H1 (cell line): ENCODE data around the gene PHC2. TPM values are rescaled to one million over a fixed set of nuclear protein-coding genes. Genes with fewer than 3 reads are reported as not detected.

Experiments
- CTCF ChIA-PET: fragments of 300-600 bp; sonication (Branson Sonifier 250); formaldehyde crosslinking; loops from one replicate; lab custom pipeline; 2021; ENCODE audit not compliant: partially characterized antibody; lab: Charles Lee
- POLR2A ChIA-PET: fragments of 300-600 bp; sonication (Branson Sonifier 250); formaldehyde crosslinking; loops from one replicate; lab custom pipeline; 2021; ENCODE audit warnings: inconsistent platforms; ENCODE audit not compliant: partially characterized antibody; lab: Charles Lee
- DNase-seq, 2 experiments: peaks; one replicate each; pipeline versions ENCODE4 v3.0.0 to v3.0.0-alpha.2; 2010 to 2022; ENCODE audit warnings: low spot score in 2 of 2, low read depth in 1 of 2, mixed read lengths in 1 of 2
- FAIRE-seq: peaks from 2 replicates; lab custom pipeline; 2011; peaks lifted over from hg19 to GRCh38; lab: Jason Lieb, UNC
- H2AFZ ChIP-seq: 2 replicates; pipeline ENCODE4 v1.8.1; 2012; ENCODE audit warnings: low read length, inconsistent platforms
- H2AK5ac ChIP-seq: 2 replicates; pipeline ENCODE4 v1.6.1; 2013; ENCODE audit warnings: low read depth, low read length
- H2BK120ac ChIP-seq: replicated peaks from 2 replicates; pipeline ENCODE3; 2013; ENCODE audit warnings: low read depth, low read length, inconsistent platforms
- H2BK12ac ChIP-seq: 2 replicates; pipeline ENCODE4 v1.6.1; 2013; ENCODE audit warnings: low read depth, low read length
- H2BK15ac ChIP-seq: 2 replicates; pipeline ENCODE4 v1.6.1; 2013; ENCODE audit warnings: low read length
- H2BK20ac ChIP-seq: 2 replicates; pipeline ENCODE4 v1.6.1; 2013; ENCODE audit warnings: low read length
- H2BK5ac ChIP-seq: 2 replicates; pipeline ENCODE4 v1.6.1; 2013; ENCODE audit warnings: low read depth, low read length
- H3K14ac ChIP-seq: 2 replicates; pipeline ENCODE4 v1.6.1; 2013; ENCODE audit warnings: inconsistent platforms; ENCODE audit not compliant: insufficient read length
- H3K18ac ChIP-seq: 2 replicates; pipeline ENCODE4 v1.6.1; 2013; ENCODE audit warnings: low read length; ENCODE audit errors: extremely low read depth
- H3K23ac ChIP-seq: 2 replicates; pipeline ENCODE4 v1.6.1; 2013; ENCODE audit warnings: inconsistent platforms; ENCODE audit not compliant: insufficient read length
- H3K23me2 ChIP-seq: 2 replicates; pipeline ENCODE4 v1.6.1; 2013; ENCODE audit warnings: low read depth, low read length
- H3K27ac ChIP-seq: 2 replicates; pipeline ENCODE4 v1.6.1; 2011; ENCODE audit warnings: low read depth, low read length, inconsistent platforms
- H3K27me3 ChIP-seq, 4 experiments: replicated peaks in 1 of 4; 1 replicate in 1 of 4; 2 replicates in 3 of 4; pipeline versions ENCODE4 v1.6.1 to v1.8.1; 2011 to 2013; ENCODE audit warnings: low read length in 3 of 4, mild to moderate bottlenecking in 3 of 4, inconsistent platforms in 2 of 4, mixed read lengths in 2 of 4, moderate library complexity in 1 of 4; ENCODE audit not compliant: control insufficient read depth in 3 of 4, insufficient read depth in 3 of 4; ENCODE audit errors: extremely low read depth in 1 of 4
- H3K36me3 ChIP-seq, 4 experiments: 2 replicates each; pipeline versions ENCODE4 v1.6.1 to v1.8.1; 2011 to 2013; ENCODE audit warnings: mild to moderate bottlenecking in 4 of 4, low read length in 3 of 4, moderate library complexity in 2 of 4, control low read depth in 1 of 4, inconsistent platforms in 1 of 4; ENCODE audit not compliant: insufficient read depth in 4 of 4, control insufficient read depth in 2 of 4
- H3K4ac ChIP-seq: replicated peaks from 2 replicates; pipeline ENCODE3; 2013; ENCODE audit warnings: low read length, low read depth, mixed read lengths, inconsistent platforms; ENCODE audit not compliant: insufficient read length
- H3K4me1 ChIP-seq, 4 experiments: replicated peaks in 1 of 4; 1 replicate in 1 of 4; 2 replicates in 3 of 4; pipeline versions ENCODE4 v1.6.1 to v1.8.1; 2011 to 2013; ENCODE audit warnings: low read length in 3 of 4, inconsistent platforms in 2 of 4, mixed read lengths in 1 of 4; ENCODE audit not compliant: insufficient read depth in 4 of 4, control insufficient read depth in 3 of 4
- H3K4me2 ChIP-seq, 2 experiments: 2 replicates each; pipeline versions ENCODE4 v1.6.1 to v1.8.1; 2011 to 2013; ENCODE audit warnings: low read depth in 2 of 2, low read length in 2 of 2, control low read depth in 1 of 2, inconsistent platforms in 1 of 2, mild to moderate bottlenecking in 1 of 2; ENCODE audit not compliant: insufficient read depth in 1 of 2
- H3K4me3 ChIP-seq, 4 experiments: fragments of 200-600, 300-600 bp in 1 of 4; sonication (generic), shearing (Covaris generic), sonication (Bioruptor Twin) in 1 of 4; 2 replicates each; pipeline versions ENCODE4 v1.5.1 to v1.8.1; 2011 to 2016; ENCODE audit warnings: low read length in 4 of 4, low read depth in 3 of 4, control low read depth in 2 of 4, inconsistent platforms in 2 of 4, mild to moderate bottlenecking in 2 of 4, mixed read lengths in 1 of 4, moderate library complexity in 1 of 4; ENCODE audit not compliant: insufficient read depth in 2 of 4; ENCODE audit errors: extremely low read depth in 1 of 4
- H3K56ac ChIP-seq: replicated peaks from 2 replicates; pipeline ENCODE3; 2013; ENCODE audit warnings: low read depth, mild to moderate bottlenecking, mixed read lengths, low read length, inconsistent platforms; ENCODE audit not compliant: insufficient read length
- H3K79me1 ChIP-seq: 2 replicates; pipeline ENCODE4 v1.6.1; 2013; ENCODE audit warnings: low read depth, low read length, control low read depth
- H3K79me2 ChIP-seq, 2 experiments: 2 replicates each; pipeline versions ENCODE4 v1.6.1 to v1.8.1; 2012 to 2013; ENCODE audit warnings: low read length in 2 of 2, mild to moderate bottlenecking in 2 of 2, inconsistent platforms in 1 of 2; ENCODE audit not compliant: insufficient read depth in 2 of 2, control insufficient read depth in 1 of 2
- H3K9ac ChIP-seq, 4 experiments: replicated peaks in 1 of 4; 1 replicate in 1 of 4; 2 replicates in 3 of 4; pipeline versions ENCODE4 v1.6.1 to v1.8.1; 2011 to 2013; ENCODE audit warnings: low read depth in 3 of 4, low read length in 3 of 4, control low read depth in 2 of 4, mild to moderate bottlenecking in 2 of 4, moderate library complexity in 2 of 4, inconsistent platforms in 1 of 4; ENCODE audit errors: extremely low read depth in 1 of 4
- H3K9me3 ChIP-seq, 2 experiments: 2 replicates each; pipeline versions ENCODE4 v1.6.1 to v1.8.1; 2012 to 2013; ENCODE audit warnings: mild to moderate bottlenecking in 2 of 2, moderate library complexity in 2 of 2, control low read depth in 1 of 2, inconsistent platforms in 1 of 2, low read depth in 1 of 2, low read length in 1 of 2, mixed read lengths in 1 of 2; ENCODE audit not compliant: insufficient read depth in 2 of 2
- H4K20me1 ChIP-seq, 2 experiments: replicated peaks in 1 of 2; 2 replicates each; pipeline versions ENCODE3 to v1.8.1; 2011 to 2013; ENCODE audit warnings: inconsistent platforms in 2 of 2, low read length in 2 of 2, mild to moderate bottlenecking in 1 of 2; ENCODE audit not compliant: insufficient read depth in 2 of 2, control insufficient read depth in 1 of 2
- H4K5ac ChIP-seq: 2 replicates; pipeline ENCODE4 v1.6.1; 2013; ENCODE audit warnings: low read length, low read depth, mixed read lengths, inconsistent platforms; ENCODE audit not compliant: insufficient read length
- H4K8ac ChIP-seq: 2 replicates; pipeline ENCODE4 v1.8.0; 2013; ENCODE audit warnings: mild to moderate bottlenecking, moderate library complexity, low read length, inconsistent platforms; ENCODE audit not compliant: insufficient read depth; ENCODE audit errors: extremely low read depth
- H4K91ac ChIP-seq: replicated peaks from 2 replicates; pipeline ENCODE3; 2013; ENCODE audit warnings: low read length, mixed read lengths, inconsistent platforms; ENCODE audit not compliant: insufficient read length
- CREB1 ChIP-seq: IDR thresholded peaks from 2 replicates; pipeline ENCODE4 v1.6.1; 2012; ENCODE audit warnings: inconsistent platforms
- WGBS, 2 experiments: shearing (Covaris generic) in 1 of 2; methylation state at CpG; one replicate each; pipeline versions ENCODE4 v1.1.6 to v1.1.7; 2013 to 2015; ENCODE audit warnings: low lambda C conversion rate in 2 of 2, mixed read lengths in 2 of 2, inconsistent platforms in 1 of 2, low coverage in 1 of 2, missing lambda C conversion rate in 1 of 2; ENCODE audit not compliant: insufficient replicate concordance in 2 of 2, insufficient coverage in 1 of 2, insufficient read length in 1 of 2; ENCODE audit errors: extremely low coverage in 1 of 2, missing lambda C conversion rate in 1 of 2; 5-methylcytosine and 5-hydroxymethylcytosine counted together
- polyA plus RNA-seq, 7 experiments: library from polyadenylated mRNA; depleted of rRNA in 3 of 7; stranded (reverse) in 5 of 7; unstranded in 2 of 7; fragments of >200 nt in 5 of 7; fragments of 200-250 nt in 2 of 7; gene quantifications; 1 replicate in 5 of 7; 2 replicates in 1 of 7; 4 replicates in 1 of 7; pipeline versions ENCODE4 v1.2.1 to v1.2.3, GENCODE V29; 2011 to 2013; ENCODE audit warnings: missing spikeins in 2 of 7, mixed read lengths in 2 of 7
- total RNA-seq: library from RNA; stranded (reverse); fragmentation: NEBNext Ultra II Directional; extraction: Animal tissue kit (Norgen Biotek cat#: 25700); gene quantifications from 2 replicates; pipeline ENCODE4 v1.2.1, GENCODE V29; 2021

Gene PHC2
- total and polyA plus RNA-seq, 2 of the 8 experiments (the other 6 are each of a cell fraction or from before 2014, with no cell fraction given): 5.6 to 14.2 TPM

- H3K18ac ChIP-seq: no peak overlapping the region
- peaks cover 3% of the 10 kb centered on the region; the same call in 1 of the 2 replicates for H3K79me1 ChIP-seq
- no peaks in the 10 kb centered on the region for H3K23me2 ChIP-seq
- FAIRE-seq: no peak
- H3K14ac ChIP-seq: no peak overlapping the region
- H2BK12ac ChIP-seq: no peak overlapping the region
- no peaks in the 10 kb centered on the region for H3K27me3 ChIP-seq
- H3K56ac ChIP-seq: no peak overlapping the region
- no peaks in the 10 kb centered on the region for H3K9me3 ChIP-seq
- no peak overlapping the region for H4K91ac ChIP-seq
- H3K79me2 ChIP-seq: no peaks in the 10 kb centered on the region
- no peak overlapping the region for H2BK120ac ChIP-seq
- no peak overlapping the region for H2BK20ac ChIP-seq
- H3K36me3 ChIP-seq: no peaks in the 10 kb centered on the region
- no peak overlapping the region for H3K4me2 ChIP-seq
- H2BK5ac ChIP-seq: no peak overlapping the region
- DNase-seq: no peak
- CTCF ChIA-PET: interaction anchor here (0.8 to 2.0 kb wide), 8 partner anchors 9 to 202 kb away, joined by 3 to 9 read pairs (median 4); no protein-coding TSS in a partner anchor
- no peak overlapping the region for H4K5ac ChIP-seq
- H2AFZ ChIP-seq: no peak overlapping the region
- H3K9ac ChIP-seq: no peak overlapping the region
- H3K27ac ChIP-seq: no peak overlapping the region
- H3K4ac ChIP-seq: no peak overlapping the region
- WGBS, 2 experiments: 87% methylated on average over 9 of the region's 9 CpGs; no CpG with 5 or more reads in 1 of the 2 experiments
- no peak overlapping the region for H3K4me3 ChIP-seq
- H2AK5ac ChIP-seq: no peak overlapping the region
- H3K23ac ChIP-seq: no peak overlapping the region
- peaks cover 0 to 13% (median 1%) of the 10 kb centered on the region in 4 experiments; a peak in 3 of 7 replicates for H3K4me1 ChIP-seq
- H4K20me1 ChIP-seq: no peaks in the 10 kb centered on the region
- no peak overlapping the region for H4K8ac ChIP-seq
- POLR2A ChIA-PET: interaction anchor here (1.1 kb wide), 1 partner anchor 12 kb away, joined by 3 read pairs; no protein-coding TSS in a partner anchor
- TF ChIP-seq CREB1: no peak
- TF ChIP-seq, all 59 proteins: peak for 0
- no peak overlapping the region for H2BK15ac ChIP-seq
These were observed 41.8 kb downstream of the PHC2 start for GRCh38 chr1:33388805-33389771.
